GM20000 (cell line): ENCODE data around the gene COQ5.
"Not testable (repeated sequence)": the region's sequence is repeated elsewhere in the genome, so short reads cannot be mapped to it uniquely, and the experiment has no call there.

ENCODE experiments used
- DNase-seq: peaks from one replicate; pipeline ENCODE4 v3.0.0; 2012; ENCODE audit warnings: low spot score
- TF ChIP-seq, protein P1 (sequence below): IDR thresholded peaks from 2 replicates; pipeline ENCODE4 v1.5.1; 2012; ENCODE audit warnings: mild to moderate bottlenecking, control low read depth; ENCODE audit errors: extremely low read depth, missing control alignments

Gene COQ5

GRCh38 chr12:120522568-120522967 lies 6.4 kb downstream of the COQ5 start:
- TF ChIP-seq, protein P1, sequence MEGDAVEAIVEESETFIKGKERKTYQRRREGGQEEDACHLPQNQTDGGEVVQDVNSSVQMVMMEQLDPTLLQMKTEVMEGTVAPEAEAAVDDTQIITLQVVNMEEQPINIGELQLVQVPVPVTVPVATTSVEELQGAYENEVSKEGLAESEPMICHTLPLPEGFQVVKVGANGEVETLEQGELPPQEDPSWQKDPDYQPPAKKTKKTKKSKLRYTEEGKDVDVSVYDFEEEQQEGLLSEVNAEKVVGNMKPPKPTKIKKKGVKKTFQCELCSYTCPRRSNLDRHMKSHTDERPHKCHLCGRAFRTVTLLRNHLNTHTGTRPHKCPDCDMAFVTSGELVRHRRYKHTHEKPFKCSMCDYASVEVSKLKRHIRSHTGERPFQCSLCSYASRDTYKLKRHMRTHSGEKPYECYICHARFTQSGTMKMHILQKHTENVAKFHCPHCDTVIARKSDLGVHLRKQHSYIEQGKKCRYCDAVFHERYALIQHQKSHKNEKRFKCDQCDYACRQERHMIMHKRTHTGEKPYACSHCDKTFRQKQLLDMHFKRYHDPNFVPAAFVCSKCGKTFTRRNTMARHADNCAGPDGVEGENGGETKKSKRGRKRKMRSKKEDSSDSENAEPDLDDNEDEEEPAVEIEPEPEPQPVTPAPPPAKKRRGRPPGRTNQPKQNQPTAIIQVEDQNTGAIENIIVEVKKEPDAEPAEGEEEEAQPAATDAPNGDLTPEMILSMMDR, result no peak
- no peak for DNase-seq

DNA sequence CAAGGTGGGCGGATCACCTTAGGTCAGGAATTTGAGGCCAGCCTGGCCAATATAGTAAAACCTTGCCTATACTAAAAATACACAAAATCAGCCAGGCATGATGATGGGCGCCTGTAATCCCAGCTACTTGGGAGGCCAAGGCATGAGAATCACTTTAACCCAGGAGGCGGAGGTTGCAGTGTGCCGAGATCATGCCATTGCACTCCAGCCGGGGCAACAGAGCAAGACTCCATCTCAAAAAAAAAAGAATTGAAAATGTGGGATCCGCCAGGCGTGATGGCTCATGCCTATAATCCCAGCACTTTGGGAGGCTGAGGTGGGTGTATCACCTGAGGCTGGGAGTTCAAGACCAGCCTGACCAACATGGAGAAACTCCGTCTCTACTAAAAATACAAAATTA lies 9.6 kb downstream of the COQ5 start:
- DNase-seq, result not testable (repeated sequence)

DNA sequence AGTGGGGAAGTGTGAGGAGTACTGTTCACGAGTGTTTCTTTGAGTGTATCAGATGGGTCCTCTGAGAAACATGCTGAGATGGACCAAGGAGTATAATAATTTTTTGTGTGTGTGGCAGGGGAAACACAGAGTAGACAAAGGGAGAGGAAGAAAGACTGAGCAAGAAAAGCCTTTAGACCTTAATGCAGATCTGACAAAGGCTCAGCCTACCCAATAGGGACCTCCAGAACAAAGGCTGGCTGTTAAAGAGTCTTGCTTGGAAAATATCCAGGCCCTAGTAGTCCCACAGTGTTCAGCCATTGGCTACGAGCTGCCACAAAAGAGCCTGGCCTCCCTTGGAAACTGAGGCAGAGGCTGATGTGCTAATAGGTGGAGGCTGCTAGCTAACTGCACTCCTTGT lies 13.5 kb downstream of the COQ5 start:
- DNase-seq, result no peak
- TF ChIP-seq, protein P1, result no peak

- no peak for DNase-seq
- TF ChIP-seq, protein P1, result no peak
Observed at GRCh38 chr12:120514002-120514401, 15.0 kb downstream of the COQ5 start.

- no peak for DNase-seq
- TF ChIP-seq, protein P1, result no peak
Observed at GRCh38 chr12:120508537-120508936, 20.4 kb downstream of the COQ5 start.

DNA sequence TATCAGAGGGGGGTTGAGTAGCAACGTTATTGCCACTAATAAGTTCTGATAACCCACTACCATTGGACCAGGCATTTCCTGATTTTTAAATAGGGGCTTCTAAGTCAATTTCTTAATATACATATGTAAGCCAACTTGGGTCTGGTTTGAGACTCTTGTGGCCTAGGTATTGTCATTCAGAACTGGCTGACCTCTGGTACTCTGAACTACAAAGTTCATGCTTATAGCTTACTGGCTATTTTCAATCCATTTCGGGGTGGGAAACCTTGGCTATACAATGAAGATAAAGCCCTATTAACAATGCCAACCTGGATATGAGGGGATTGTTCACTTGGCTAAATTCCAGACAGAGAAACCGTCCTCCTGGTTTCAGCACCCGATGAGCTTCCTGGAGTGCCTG lies 24.4 kb downstream of the COQ5 start:
- TF ChIP-seq, protein P1, result no peak
- DNase-seq, result no peak

- DNase-seq, result no peak
- TF ChIP-seq, protein P1, result no peak
Observed at GRCh38 chr12:120500581-120500980, 28.4 kb downstream of the COQ5 start.

DNA sequence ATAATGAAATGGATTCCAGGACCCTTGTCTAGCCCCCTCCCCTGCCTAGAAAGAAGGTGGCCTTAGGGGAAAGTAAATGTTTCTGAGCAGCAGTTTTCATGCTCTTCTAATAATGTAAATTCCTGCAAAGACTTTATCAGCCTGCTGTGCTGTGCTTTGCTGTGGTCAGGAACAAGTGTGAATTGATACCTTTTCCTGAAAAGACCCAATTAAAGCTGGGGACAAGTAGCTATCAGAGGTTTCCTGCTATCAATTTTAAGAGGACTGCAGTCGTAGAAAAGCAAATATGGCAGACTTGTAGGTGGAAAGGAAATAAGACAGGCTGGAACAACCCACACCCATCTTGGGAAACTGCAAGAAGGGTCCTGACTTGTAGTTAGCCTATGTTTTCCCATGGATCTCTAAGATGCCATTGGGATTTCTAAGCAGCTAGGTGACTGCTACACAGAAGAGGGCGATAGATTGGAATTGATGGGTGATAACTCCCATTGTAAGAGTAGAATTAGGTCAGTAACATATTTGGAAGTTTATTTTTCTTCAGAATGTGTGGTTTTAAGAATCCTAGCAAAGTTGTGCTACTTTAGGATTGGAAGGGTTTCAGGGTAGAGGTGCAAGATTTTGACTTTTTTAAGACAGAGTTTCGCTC lies 30.0 kb downstream of the COQ5 start:
- DNase-seq, result no peak
- TF ChIP-seq, protein P1, result no peak
